ENCODE data around the gene PGAM2. TPM values are rescaled to one million over a fixed set of nuclear protein-coding genes. Genes with fewer than 3 reads are reported as not detected.

Gene PGAM2
- total RNA-seq, 1 donor = 0.63 TPM

- H3K27me3 ChIP-seq (ENCODE audit: insufficient read depth, low read length) = no peaks in the 10 kb centered on the region
- H3K4me3 ChIP-seq (ENCODE audit: low read length) = no peak overlapping the region
- peaks cover 23% of the 10 kb centered on the region for H3K4me1 ChIP-seq (ENCODE audit: insufficient read depth, low read length)
- H3K9me3 ChIP-seq (ENCODE audit: low read depth, low read length) = no peaks in the 10 kb centered on the region
Observed at GRCh38 chr7:44067064-44067951, 1.9 kb upstream of the PGAM2 start.

DNA sequence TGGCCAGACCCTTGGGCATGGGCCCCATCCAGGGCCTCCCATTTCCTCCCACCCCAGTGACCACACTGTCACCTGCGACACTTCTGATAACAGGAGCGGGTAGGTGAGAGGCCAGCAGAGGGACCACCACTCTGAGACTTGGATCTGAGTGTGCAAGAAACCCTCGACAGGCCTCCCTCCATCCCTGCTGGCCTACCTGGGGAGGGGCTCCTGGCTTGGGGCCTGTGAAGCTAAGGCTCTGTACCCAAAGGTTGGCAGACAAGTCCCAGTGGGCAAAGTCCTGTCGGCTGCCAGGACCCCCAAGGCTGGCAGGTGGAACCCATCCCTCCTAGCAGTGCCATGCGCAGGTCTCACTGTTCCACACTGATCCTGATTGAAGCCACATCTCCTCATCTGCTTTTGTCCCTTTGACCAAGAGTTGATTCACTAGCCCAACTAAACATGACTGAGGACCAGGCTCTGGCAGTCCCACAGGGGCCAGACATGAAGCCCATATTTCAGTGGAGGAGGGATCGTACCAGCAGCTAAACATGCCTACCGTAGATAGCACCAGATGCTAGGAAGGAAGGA is 1.2 kb upstream of the PGAM2 start:
- H3K4me3 ChIP-seq (ENCODE audit: low read length) = no peak overlapping the region
- peaks cover 16% of the 10 kb centered on the region for H3K4me1 ChIP-seq (ENCODE audit: insufficient read depth, low read length)
- no peaks in the 10 kb centered on the region for H3K27me3 ChIP-seq (ENCODE audit: insufficient read depth, low read length)
- no peaks in the 10 kb centered on the region for H3K9me3 ChIP-seq (ENCODE audit: low read depth, low read length)

DNA sequence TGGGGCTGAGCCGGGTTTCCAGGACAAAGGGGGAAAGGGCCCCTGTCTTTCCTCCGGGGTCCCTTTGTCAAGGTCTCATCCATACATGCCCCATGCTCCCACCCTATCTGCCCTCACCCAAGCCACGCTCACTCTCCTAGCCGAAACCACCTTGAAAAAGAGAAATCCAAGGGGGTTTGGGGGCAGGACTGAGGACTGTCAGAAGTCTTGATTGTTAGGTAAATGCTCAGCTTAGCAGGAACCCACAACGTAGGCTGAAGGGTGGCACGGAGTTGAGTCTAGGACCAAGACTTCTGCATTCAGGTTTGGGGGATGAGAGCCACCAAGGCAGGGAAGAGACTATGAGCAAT is 719 bp upstream of the PGAM2 start:
- peaks cover 16% of the 10 kb centered on the region for H3K4me1 ChIP-seq (ENCODE audit: insufficient read depth, low read length)
- no peak overlapping the region for H3K4me3 ChIP-seq (ENCODE audit: low read length)
- no peaks in the 10 kb centered on the region for H3K27me3 ChIP-seq (ENCODE audit: insufficient read depth, low read length)
- H3K9me3 ChIP-seq (ENCODE audit: low read depth, low read length) = no peaks in the 10 kb centered on the region

GRCh38 chr7:44064791-44065430 is 456 bp downstream of the PGAM2 start:
- Histone ChIP-seq H3K4me3 (ENCODE audit: low read length) (no peak overlapping the region), H3K4me1 (ENCODE audit: insufficient read depth, low read length) (peaks cover 16% of the 10 kb centered on the region), H3K27me3 (ENCODE audit: insufficient read depth, low read length) (no peaks in the 10 kb centered on the region), H3K9me3 (ENCODE audit: low read depth, low read length) (no peaks in the 10 kb centered on the region)

GRCh38 chr7:44063894-44064651 is 1.3 kb downstream of the PGAM2 start:
- Histone ChIP-seq H3K27me3 (ENCODE audit: insufficient read depth, low read length) (no peaks in the 10 kb centered on the region), H3K4me1 (ENCODE audit: insufficient read depth, low read length) (peaks cover 23% of the 10 kb centered on the region), H3K9me3 (ENCODE audit: low read depth, low read length) (no peaks in the 10 kb centered on the region), H3K4me3 (ENCODE audit: low read length) (no peak overlapping the region)

GRCh38 chr7:44063547-44063893 is 1.8 kb downstream of the PGAM2 start:
- Histone ChIP-seq H3K4me1 (ENCODE audit: insufficient read depth, low read length) (peaks cover 28% of the 10 kb centered on the region), H3K4me3 (ENCODE audit: low read length) (no peak overlapping the region), H3K9me3 (ENCODE audit: low read depth, low read length) (no peaks in the 10 kb centered on the region), H3K27me3 (ENCODE audit: insufficient read depth, low read length) (no peaks in the 10 kb centered on the region)

DNA sequence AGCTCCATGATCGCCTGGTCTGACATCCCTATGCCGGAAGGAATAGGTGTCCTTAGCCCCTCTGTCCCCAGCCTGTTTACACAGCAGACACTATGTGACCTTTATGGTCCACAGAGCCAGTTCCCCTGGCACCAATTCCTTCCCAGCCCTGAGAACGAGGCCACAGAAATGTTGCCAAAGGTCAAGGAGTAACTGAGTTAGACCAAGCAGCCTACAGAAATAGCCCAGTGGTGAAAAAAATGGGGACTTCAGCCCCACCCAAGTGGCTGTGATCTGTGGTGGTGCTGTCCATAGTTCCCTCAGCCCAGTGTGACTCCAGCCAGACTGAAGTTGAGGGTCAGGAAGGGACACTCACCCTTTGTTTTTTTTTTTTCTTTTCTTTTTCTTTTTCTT is 2.5 kb downstream of the PGAM2 start:
- no peaks in the 10 kb centered on the region for H3K27me3 ChIP-seq (ENCODE audit: insufficient read depth, low read length)
- peaks cover 33% of the 10 kb centered on the region for H3K4me1 ChIP-seq (ENCODE audit: insufficient read depth, low read length)
- no peaks in the 10 kb centered on the region for H3K9me3 ChIP-seq (ENCODE audit: low read depth, low read length)
- H3K4me3 ChIP-seq (ENCODE audit: low read length) = no peak overlapping the region

DNA sequence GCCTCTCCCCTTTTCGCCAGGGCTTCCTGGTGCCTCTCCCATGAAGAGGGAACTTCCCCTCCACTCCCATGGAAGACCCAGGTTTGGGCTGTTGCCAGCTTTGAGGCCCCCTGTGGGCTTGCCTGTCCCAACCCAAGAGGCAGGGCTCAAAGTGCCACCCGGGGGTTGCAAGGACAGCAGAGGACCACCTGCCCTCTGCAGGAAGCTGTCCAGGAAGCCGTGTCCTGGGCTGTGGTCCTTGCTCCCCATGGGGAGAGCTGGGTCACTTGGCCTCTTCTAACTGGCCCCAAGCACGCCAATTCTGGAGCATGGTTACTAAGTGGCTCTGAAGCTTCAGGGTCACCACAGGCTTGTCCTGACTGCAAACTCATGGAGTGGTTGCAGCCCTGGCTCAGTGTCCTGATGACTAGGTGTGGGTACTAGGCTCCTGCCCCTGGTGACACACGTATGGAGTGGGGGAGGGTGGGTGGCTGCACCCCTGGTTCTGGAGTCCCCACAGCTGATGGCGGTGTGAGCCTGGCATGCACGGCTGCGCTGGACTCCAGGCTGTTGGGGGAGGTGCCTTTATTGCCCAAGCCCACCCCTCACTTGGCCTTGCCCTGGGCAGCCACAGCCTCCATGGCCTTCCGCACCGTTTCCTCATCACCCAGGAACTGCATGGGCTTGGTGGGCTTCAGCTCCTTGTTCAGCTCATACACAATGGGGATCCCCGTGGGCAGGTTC is 3.0 kb downstream of the PGAM2 start:
- H3K4me3 ChIP-seq (ENCODE audit: low read length) = no peak overlapping the region
- no peaks in the 10 kb centered on the region for H3K27me3 ChIP-seq (ENCODE audit: insufficient read depth, low read length)
- H3K9me3 ChIP-seq (ENCODE audit: low read depth, low read length) = no peaks in the 10 kb centered on the region
- peaks cover 39% of the 10 kb centered on the region for H3K4me1 ChIP-seq (ENCODE audit: insufficient read depth, low read length)

- Histone ChIP-seq H3K4me1 (ENCODE audit: insufficient read depth, low read length) (peaks cover 41% of the 10 kb centered on the region), H3K27me3 (ENCODE audit: insufficient read depth, low read length) (no peaks in the 10 kb centered on the region), H3K4me3 (ENCODE audit: low read length) (no peak overlapping the region), H3K9me3 (ENCODE audit: low read depth, low read length) (no peaks in the 10 kb centered on the region)
Observed at GRCh38 chr7:44061645-44062179, 3.7 kb downstream of the PGAM2 start.

DNA sequence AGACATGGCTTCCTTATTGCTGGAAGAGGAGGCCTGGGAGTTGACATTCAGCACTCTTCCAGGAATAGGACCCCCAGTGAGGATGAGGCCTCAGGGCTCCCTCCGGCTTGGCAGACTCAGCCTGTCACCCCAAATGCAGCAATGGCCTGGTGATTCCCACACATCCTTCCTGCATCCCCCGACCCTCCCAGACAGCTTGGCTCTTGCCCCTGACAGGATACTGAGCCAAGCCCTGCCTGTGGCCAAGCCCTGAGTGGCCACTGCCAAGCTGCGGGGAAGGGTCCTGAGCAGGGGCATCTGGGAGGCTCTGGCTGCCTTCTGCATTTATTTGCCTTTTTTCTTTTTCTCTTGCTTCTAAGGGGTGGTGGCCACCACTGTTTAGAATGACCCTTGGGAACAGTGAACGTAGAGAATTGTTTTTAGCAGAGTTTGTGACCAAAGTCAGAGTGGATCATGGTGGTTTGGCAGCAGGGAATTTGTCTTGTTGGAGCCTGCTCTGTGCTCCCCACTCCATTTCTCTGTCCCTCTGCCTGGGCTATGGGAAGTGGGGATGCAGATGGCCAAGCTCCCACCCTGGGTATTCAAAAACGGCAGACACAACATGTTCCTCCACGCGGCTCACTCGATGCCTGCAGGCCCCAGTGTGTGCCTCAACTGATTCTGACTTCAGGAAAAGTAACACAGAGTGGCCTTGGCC is 4.3 kb downstream of the PGAM2 start:
- Histone ChIP-seq H3K4me3 (ENCODE audit: low read length) (no peak overlapping the region), H3K4me1 (ENCODE audit: insufficient read depth, low read length) (peaks cover 41% of the 10 kb centered on the region), H3K27me3 (ENCODE audit: insufficient read depth, low read length) (no peaks in the 10 kb centered on the region), H3K9me3 (ENCODE audit: low read depth, low read length) (no peaks in the 10 kb centered on the region)

- H3K9me3 ChIP-seq (ENCODE audit: low read depth, low read length) = no peaks in the 10 kb centered on the region
- H3K4me1 ChIP-seq (ENCODE audit: insufficient read depth, low read length) = peaks cover 34% of the 10 kb centered on the region
- no peaks in the 10 kb centered on the region for H3K27me3 ChIP-seq (ENCODE audit: insufficient read depth, low read length)
- H3K4me3 ChIP-seq (ENCODE audit: low read length) = no peak overlapping the region
Observed at GRCh38 chr7:44060091-44060947, 5.0 kb downstream of the PGAM2 start.

DNA sequence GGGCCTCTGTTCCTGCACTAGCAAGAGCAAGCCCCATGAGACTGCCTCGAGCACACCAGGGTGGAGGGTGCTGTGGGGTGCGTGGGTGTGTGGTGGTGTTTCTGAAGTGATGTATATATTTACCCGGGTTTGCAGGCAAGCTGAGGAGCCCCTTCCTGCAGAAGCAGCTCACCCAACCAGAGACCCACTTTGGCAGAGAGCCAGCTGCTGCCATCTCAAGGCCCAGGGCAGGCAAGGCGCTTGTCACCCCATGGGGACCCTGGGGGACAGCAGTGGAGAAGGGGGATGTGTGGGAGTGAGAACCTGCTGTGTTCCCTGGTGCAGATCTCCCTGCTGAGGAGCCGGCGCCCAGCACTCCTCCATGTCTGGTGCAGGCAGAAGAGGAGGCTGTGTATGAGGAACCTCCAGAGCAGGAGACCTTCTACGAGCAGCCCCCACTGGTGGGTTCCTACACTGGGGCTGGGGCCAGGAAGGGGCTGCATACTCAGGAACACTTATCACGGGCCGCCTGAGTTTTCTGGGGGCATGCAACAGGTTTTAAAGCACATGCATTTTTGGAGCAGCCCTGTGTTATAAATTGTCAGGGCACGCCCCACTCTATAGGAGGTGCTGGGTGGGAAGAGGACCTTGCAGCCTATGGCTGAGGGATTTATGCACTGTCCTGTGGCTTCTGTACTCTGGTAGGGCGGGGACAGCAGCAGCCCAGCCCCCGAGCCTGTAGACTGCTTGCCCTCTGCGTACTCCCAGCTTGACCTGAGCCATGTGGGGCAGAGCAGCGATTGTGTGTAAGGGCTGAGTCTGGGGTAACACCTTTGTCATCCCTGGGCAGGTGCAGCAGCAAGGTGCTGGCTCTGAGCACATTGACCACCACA is 5.9 kb downstream of the PGAM2 start:
- Histone ChIP-seq H3K4me3 (ENCODE audit: low read length) (no peak overlapping the region), H3K4me1 (ENCODE audit: insufficient read depth, low read length) (peaks cover 31% of the 10 kb centered on the region), H3K27me3 (ENCODE audit: insufficient read depth, low read length) (no peaks in the 10 kb centered on the region), H3K9me3 (ENCODE audit: low read depth, low read length) (no peaks in the 10 kb centered on the region)
